A549 (cell line): ENCODE data around the gene NCBP3.

Source experiments
- BHLHE40 ChIP-seq: IDR thresholded peaks from 2 replicates; pipeline ENCODE4 v1.6.1; 2012; ENCODE audit warnings: low read depth, low read length, inconsistent platforms
- CTCF ChIP-seq: fragments of >200 bp; sonication (Bioruptor Twin); formaldehyde crosslinking; IDR thresholded peaks from 3 replicates; pipeline ENCODE4 v1.5.1; 2016
- EHMT2 ChIP-seq: fragments of 200-600 bp; sonication (generic); IDR thresholded peaks from 2 replicates; pipeline ENCODE4 v1.6.1; 2016; ENCODE audit warnings: antibody characterized with exemption, low read depth, mild to moderate bottlenecking, moderate library complexity
- EP300 ChIP-seq, 2 experiments: fragments of >200 bp; sonication (Bioruptor Twin); formaldehyde crosslinking; IDR thresholded peaks; 2 replicates in 1 of 2; 3 replicates in 1 of 2; pipeline ENCODE4 v1.6.1; 2016 to 2017
- FOSL2 ChIP-seq, 2 experiments: fragments of 450-650 bp in 1 of 2; fragments of >200 bp in 1 of 2; sonication (Bioruptor Twin) in 1 of 2; formaldehyde crosslinking; IDR thresholded peaks; 2 replicates each; pipeline versions ENCODE4 v1.5.0 to v1.6.1; 2016 to 2020; ENCODE audit warnings: mild to moderate bottlenecking in 1 of 2, moderate library complexity in 1 of 2
- GATA3 ChIP-seq: IDR thresholded peaks from 2 replicates; pipeline ENCODE4 v1.6.1; 2012; ENCODE audit warnings: borderline replicate concordance
- HOXB13 ChIP-seq: fragments of 250-450 bp; sonication (Bioruptor Pico); IDR thresholded peaks from 2 replicates; pipeline ENCODE4 v1.5.0; 2020; ENCODE audit warnings: low read depth, mild to moderate bottlenecking, moderate library complexity
- JUN ChIP-seq, 2 experiments: fragments of >200 bp; sonication (Bioruptor Twin); formaldehyde crosslinking; IDR thresholded peaks; 2 replicates in 1 of 2; 3 replicates in 1 of 2; pipeline ENCODE4 v1.6.1; 2016 to 2017
- PBX3 ChIP-seq: IDR thresholded peaks from 2 replicates; pipeline ENCODE4 v1.6.1; 2012
- POLR2A ChIP-seq: IDR thresholded peaks from 2 replicates; pipeline ENCODE4 v1.6.1; 2012; ENCODE audit warnings: mild to moderate bottlenecking, low read length
- POLR2AphosphoS2 ChIP-seq: conservative IDR thresholded peaks from 2 replicates; pipeline ENCODE4 v1.6.1; 2012; ENCODE audit warnings: low read length, improper control_type of control experiment, inconsistent platforms
- RCOR1 ChIP-seq: fragments of 150-350 bp; IDR thresholded peaks from 2 replicates; pipeline ENCODE4 v1.6.1; 2014; ENCODE audit warnings: antibody characterized with exemption, low read length, low read depth
- TF ChIP-seq, protein P1 (sequence below): fragments of 200-600 bp; sonication (generic); IDR thresholded peaks from 2 replicates; pipeline ENCODE4 v1.6.1; 2016; ENCODE audit warnings: antibody characterized with exemption, mild to moderate bottlenecking, moderate library complexity

DNA sequence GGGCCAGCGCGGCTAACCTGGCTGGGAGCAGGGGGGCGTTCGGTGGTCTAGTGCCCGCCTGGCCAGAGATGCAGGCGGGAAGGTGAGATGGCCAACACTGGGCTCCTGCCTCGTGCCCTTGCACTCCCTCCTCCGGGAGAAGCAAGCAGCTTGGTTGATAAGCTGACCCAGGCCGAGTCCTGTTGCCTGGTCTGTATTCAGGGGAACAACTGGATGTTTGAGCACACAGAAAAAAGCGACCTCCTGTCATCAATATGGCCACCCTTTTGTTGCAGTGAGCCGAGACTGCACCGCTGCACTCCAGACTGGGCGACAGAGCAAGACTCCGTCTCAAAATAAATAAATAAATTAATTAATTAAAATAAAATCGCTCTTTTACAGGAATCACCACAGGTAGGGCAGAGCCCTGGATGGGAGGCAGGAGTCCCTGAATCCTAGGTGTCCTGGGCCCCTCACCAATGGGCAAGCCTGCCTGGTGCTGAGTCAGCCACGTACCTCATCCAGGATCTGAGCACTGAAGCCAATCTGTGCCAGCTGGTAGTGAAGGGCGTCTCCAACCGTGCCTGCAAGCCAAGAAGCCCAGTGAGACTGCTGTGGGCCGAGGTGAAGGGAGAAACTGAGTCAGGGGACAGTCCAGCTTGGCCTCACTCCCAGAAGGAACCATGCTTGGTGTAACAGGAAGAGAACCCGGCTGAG is 90.6 kb downstream of the NCBP3 start:
- TF ChIP-seq HOXB13 (CRISPR knock-in tag) (no peak), GATA3 (no peak), POLR2A (no peak), JUN (IDR thresholded peaks at IDR 0.05) (no peak), BHLHE40 (no peak), POLR2AphosphoS2 (no peak), CTCF (no peak), RCOR1 (no peak), EHMT2 (no peak), PBX3 (no peak), FOSL2 (IDR thresholded peaks at IDR 0.05) (no peak), FOSL2 (CRISPR knock-in tag; IDR thresholded peaks at IDR 0.05) (no peak), EP300 (IDR thresholded peaks at IDR 0.05) (no peak)
- TF ChIP-seq, protein P1, sequence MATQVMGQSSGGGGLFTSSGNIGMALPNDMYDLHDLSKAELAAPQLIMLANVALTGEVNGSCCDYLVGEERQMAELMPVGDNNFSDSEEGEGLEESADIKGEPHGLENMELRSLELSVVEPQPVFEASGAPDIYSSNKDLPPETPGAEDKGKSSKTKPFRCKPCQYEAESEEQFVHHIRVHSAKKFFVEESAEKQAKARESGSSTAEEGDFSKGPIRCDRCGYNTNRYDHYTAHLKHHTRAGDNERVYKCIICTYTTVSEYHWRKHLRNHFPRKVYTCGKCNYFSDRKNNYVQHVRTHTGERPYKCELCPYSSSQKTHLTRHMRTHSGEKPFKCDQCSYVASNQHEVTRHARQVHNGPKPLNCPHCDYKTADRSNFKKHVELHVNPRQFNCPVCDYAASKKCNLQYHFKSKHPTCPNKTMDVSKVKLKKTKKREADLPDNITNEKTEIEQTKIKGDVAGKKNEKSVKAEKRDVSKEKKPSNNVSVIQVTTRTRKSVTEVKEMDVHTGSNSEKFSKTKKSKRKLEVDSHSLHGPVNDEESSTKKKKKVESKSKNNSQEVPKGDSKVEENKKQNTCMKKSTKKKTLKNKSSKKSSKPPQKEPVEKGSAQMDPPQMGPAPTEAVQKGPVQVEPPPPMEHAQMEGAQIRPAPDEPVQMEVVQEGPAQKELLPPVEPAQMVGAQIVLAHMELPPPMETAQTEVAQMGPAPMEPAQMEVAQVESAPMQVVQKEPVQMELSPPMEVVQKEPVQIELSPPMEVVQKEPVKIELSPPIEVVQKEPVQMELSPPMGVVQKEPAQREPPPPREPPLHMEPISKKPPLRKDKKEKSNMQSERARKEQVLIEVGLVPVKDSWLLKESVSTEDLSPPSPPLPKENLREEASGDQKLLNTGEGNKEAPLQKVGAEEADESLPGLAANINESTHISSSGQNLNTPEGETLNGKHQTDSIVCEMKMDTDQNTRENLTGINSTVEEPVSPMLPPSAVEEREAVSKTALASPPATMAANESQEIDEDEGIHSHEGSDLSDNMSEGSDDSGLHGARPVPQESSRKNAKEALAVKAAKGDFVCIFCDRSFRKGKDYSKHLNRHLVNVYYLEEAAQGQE, result no peak
